Left renal pelvis (tissue), 4 donors: ENCODE measurements around the gene ABCG5. TPM values are rescaled to one million over a fixed set of nuclear protein-coding genes. Genes with fewer than 3 reads are reported as not detected.

Experiments used
- DNase-seq, 4 donors: peaks; one replicate each; pipeline ENCODE4 v3.0.0-alpha.2; 2013; ENCODE audit warnings: low read depth in 4 of 4, low spot score in 3 of 4
- polyA plus RNA-seq, 4 donors: library from polyadenylated mRNA; unstranded; fragments of 120-200 nt; gene quantifications; one replicate each; pipeline ENCODE4 v1.2.1, GENCODE V29; 2013; ENCODE audit not compliant: insufficient read length in 4 of 4

ABCG5 gene
- polyA plus RNA-seq, 4 donors, result 0.11 to 0.76 (median 0.63) TPM

DNA sequence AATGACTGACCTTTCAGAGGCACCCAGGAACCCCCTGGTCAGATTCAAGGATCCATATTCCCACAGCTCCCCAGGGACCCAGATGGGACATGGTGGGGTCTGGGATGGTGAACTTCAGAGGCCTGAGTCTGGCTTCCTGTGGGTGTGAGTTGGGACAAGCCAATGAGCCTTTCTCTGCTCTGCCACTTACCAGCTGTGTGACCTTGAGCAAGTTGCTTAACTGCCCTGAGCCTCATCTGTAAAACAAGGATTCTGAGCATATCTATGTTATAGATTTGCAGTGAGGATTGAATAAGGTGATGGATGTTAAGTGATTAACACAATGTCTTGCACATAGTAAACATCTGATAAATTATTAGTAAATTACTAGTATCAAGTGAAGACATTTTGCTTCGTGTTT, 6.5 kb upstream of the ABCG5 start:
- no peak for DNase-seq

DNA sequence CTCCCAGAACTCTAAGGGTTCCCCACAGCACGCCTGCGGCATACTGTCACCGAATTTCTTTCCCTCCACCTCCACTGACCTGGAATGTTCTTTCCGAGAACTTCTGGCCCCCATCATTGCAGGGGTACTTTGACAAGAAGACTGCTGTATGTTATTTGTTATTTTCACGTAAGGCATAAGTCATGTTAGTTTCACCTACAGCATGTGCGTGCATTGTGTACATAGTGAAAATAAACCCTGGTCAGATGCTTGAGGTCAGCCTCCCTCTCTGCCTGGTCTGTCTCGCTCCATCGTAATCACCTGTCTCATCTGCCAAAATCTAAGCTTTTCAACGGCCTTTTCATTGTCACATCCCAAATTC, 4.2 kb upstream of the ABCG5 start:
- no peak for DNase-seq

DNA sequence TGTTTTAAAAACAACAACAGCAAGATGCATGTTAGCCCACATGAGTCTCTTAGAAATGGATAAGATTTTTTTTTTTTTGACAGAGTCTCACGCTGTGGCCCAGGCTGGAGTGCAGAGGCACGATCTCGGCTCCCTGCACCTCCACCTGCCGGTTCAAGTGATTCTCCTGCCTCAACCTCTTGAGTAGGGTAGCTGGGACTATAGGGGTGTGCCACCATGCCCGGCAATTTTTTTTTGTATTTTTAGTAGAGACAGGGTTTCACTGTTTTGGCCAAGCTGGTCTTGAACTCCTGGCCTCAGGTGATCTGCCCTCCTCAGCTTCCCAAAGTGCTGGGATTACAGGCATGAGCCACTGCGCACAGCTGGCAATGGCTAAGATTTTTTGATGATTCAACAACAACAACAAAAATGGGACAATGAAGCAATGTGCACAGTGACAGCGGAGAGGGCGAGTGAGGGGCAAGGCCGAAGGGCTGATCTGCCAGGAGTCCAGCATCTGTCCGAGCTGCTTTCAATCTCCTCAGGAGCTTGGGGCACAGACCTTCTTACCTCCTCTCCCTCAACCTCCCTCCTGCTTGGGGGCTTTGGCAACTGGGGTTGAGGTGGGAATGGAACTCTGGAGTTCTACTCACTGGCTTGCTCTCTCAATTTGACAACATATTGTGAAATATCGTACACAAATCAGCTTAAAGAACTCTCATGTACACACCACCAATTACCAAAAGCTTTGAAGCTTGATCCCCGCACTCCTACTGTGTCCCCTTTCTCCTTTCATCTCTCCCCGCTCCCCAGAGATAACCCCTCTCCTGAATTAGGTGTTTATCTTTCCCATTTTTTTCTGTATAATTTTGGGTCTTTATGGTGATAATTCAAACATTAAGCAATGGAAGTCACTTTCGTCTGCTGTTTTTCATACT, 3.6 kb upstream of the ABCG5 start:
- DNase-seq, result no peak

DNA sequence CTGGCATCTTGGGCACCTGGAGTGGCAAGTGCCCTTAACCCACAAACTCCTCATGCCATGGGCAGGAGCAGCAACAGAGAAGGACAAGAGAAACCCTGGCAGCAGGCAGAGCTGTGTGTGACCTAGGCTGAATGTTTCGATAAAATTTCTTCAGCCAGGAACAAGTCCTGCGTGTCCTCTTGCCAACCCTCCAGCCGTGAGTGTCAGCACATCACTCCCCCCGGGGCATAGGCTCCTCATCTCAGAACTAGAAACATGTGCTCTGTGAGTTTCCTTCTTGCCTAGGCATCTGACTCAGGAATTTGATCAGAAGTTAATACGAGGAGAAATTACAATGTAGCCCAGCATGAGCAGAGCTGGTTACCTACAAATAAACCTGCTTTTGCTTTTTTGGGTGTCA, 2.3 kb upstream of the ABCG5 start:
- DNase-seq, result no peak

DNA sequence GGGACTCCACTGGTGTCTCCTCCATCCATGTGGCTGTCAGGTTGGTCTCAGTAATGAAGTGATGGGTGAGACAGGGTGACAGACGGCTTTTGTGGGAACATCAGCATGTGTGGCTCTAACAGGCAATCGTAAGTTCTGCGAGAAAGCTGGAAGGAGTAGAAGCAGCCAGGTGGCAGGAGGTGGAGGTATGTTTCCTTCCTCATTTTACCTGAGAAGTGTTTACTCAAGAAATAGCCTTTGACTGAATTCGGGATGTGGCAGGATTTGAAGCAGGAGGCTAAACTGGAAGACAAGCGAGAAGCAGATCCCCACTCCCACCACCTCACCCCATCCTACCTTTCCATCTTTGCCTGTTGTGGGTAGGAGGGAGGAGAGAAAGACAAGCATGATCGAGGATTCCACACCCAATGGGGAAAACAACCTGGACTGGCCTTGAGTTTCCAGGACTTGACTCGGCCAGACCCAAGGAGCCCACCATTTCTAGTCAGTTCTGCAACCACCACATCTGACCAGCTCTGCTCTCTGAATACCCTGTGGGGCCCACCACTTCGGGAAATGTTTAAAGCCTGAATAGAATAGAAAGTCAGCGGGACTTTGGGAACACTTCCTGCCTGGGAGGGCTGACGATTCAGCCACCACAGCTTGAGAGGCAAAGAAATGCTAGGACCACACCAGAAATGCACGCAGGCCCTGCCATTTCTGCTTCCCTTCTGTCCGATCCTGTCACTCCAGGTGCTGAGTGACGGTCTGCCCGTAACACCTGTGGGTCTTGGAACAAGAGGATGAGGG, 1.3 kb upstream of the ABCG5 start:
- DNase-seq, result no peak

DNA sequence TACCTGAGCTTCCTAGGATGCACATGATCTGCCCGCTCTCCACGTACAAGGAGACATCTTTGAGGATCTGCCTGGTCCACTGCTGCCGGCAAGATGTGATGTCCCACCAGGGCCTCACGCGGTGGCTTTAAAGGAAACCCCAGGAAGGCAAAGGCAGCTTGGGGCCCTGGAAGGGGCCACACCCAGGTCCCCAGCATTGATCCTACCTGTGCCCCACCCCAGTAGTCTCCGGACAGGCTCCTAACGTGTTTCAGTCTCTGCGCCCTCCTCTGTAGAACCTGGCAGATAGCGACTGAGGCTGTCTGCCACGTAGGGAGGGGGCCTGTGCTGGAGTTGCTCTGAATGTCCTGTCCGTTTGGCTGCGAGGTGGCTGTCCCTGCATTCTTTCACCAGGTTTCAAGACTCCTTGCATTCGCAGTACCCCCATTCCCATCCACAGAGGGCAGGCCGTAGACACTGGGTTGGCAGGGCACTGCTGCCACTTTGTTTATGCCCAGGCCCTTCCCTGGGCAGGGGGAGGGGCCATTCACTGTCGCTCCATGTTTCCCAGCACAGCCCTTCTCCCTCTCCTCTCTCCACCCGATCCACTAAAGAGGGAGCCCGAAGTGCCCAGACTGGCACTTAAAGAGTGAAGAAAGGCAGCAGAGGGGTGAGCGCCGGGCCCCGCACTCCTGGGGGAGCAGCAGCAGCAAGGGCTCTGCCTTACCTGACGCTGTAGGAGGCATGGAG, 644 bp downstream of the ABCG5 start:
- DNase-seq, result no peak

DNA sequence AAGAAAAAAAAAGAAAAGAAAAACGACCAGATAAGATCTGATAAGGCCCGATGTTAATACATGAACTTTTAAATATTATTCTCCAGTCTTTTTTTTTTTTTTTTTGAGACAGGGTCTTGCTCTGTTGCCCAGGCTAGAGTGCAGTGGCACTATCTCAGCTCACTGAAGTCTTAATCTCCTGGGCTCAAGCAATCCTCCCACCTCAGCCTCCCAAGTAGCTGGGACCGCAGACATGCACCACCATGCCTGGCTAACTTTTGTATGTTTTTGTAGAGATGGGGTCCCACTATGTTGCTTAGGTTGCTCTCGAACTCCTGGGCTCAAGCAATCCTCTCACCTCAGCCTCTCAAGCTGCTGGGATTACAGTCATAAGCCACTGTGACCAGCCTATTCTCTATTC, 1.6 kb downstream of the ABCG5 start:
- no peak for DNase-seq

DNA sequence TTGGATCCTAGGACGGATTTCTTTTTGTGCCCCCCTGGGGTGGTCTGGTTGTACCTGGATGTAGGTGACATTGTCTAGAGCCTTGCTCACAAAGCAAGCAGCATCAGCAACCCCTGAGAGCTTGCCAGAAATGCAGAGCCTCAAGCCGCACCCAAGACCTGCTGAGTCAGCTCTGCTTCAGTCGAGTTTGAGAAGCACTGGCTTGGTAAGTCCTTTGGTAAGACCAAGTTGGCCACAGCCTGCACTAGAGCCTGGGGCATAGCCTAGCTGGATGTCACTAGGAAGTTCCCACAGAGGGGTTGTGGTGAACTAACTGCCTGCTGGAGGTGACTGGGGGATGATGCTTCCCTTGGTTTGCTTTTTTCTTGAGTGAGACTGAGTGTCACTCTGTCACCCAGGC, 6.2 kb downstream of the ABCG5 start:
- DNase-seq, result no peak

DNA sequence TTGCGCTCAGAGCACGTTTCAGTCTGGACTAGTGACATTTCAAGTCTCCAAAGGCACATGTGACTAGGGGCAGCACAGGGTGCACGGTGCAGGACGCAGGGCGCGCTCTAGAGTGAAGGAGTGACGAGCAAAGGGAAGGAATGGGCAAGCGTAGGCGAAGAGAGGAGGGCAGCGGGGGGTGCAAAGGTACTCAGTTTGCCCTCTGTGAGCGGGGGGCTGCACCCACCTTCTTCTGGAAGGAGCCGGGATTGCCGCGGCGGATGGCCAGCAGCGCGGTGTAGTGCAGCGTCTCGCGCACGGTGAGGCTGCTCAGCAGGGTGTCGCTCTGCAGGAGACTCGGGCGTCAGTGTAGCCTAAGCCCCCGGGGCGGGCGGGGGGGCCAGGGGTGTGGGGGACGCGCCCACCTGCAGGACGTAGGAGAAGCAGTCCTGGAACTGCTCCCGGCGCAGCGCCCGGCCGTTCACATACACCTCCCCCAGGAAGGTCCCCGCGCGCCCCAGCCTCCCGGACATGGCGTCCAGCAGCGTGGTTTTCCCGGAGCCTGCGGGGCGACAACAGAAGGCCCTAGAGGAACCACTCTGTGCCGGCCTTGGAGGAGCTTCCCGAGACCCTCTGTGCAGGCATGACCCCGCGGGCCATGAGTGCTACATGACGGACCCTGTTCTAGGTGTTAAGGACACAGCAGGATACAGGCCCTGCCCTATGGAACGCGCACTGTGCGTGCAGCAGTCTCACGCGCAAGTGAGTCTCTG, 6.9 kb downstream of the ABCG5 start:
- no peak for DNase-seq

DNA sequence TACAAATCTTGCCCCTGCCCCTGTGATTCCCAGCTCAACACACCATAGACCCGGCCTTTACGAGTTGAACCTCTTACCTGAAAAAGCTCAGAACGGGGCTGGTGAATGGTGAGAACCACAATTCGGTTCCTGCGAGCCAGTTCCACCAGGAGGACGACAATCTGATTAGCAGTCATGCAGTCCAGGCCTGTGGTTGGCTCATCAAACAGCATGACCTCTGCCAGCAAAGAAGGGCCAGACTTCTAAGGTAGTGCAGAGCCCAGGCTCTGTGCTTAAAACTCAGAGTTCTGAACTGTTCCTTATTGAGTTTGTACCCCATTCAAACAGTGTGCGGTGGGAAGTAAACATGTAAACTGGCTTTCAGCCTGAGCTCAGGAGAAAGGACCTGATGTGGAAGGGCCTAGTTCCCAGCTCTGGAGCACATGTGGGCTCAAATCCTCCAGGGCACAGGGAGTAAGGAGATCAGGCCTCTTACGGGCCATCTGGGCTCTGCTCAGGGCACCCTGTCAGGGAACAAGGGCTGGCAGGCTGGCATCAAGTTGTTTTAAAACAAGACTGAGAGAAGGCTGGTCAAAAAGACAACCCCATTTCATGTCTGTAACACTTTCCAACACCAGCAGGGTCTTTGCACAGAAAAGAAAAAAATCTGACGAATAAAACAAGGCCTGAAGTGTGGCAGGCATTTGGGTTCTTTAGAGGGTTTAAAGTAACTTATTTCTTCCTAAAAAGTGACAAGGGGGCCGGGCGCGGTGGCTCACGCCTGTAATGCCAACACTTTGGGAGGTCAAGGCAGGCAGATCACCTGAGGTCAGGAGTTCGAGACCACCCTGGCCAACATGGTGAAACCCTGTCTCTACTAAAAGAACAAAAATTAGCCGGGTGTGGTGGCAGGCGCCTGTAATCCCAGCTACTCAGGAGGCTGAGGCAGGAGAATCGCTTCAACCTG, 12.1 kb downstream of the ABCG5 start:
- DNase-seq, result no peak

DNA sequence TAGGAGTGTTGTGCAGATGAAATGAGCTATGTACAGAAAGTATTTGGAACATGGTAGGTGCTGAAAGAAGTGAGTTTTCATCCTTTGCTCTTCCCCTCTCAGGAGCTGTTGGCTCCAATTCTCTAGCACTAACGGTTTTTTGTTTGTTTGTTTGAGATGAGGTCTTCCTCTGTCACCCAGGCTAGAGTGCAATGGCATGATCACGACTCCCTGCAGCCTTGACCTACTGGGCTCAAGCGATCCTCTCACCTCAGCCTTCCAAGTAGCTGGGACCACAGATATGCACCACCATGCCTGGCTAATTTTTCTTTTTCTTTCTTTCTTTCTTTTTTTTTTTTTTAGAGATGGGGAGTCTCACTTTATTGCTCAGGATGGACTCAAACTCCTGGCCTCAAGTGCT, 12.8 kb downstream of the ABCG5 start:
- no peak for DNase-seq

DNA sequence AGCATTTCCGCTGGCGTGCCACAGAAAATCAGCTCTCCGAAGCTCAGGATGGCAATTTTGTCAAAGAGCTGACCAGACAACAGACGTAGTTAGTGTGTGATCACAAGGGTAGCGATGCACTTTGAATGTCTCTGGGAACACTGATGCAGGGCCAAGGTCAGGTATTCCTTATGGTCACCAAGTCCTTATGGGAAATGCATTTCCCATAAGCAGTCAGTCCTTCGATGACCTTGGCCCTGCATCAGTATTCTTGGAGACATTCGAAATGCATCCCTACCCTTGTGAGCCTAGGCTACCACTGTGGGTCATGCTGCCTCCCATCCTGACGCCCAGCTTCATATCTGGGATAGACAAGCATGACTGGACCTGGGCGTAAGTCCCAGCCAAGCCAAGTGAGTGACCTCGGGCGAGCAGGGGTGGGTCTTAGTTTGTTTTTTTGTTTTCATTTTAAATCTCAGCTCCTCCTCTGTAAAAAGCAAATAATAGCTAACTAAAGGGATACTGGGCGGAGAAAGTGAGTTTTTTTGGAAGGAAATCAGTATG, 13.6 kb downstream of the ABCG5 start:
- DNase-seq, result no peak

DNA sequence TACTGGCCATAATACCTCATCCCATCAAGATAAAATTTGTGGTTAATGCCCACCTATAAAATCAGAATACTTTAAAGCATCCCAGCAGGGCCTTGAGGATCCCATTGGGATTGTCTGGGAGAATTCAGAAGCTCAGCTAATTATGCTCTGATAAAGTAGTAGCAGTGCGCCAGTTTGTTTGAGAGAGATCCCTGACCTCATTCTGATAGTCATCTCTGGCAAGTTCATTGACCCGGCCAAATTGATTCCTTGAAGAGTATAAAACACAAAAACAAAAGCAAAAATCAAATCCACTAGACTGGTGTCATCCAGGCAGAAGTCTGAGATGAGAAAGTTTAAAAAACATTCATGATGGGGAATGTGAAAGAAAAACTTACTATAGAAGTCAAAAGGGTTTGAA, 14.1 kb downstream of the ABCG5 start:
- DNase-seq, result no peak

DNA sequence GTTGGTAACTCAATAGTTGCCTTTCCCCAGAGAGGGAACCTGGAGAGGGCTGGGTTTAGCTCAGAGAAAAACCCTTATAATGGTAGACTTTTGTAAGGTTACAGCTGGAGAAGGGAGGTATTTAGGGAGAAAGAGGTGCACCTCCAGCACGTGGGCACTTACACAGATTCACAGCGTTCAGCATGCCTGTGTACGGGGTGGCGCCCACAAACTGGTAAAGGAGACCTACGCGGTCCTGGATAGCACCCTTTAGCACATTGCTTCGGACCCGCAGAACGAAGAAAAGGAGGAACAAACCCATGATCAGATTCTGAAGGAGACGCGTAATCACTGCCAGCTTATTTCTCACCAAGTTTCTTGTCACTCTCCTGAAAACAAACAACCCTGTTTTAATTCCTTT, 14.9 kb downstream of the ABCG5 start:
- no peak for DNase-seq

DNA sequence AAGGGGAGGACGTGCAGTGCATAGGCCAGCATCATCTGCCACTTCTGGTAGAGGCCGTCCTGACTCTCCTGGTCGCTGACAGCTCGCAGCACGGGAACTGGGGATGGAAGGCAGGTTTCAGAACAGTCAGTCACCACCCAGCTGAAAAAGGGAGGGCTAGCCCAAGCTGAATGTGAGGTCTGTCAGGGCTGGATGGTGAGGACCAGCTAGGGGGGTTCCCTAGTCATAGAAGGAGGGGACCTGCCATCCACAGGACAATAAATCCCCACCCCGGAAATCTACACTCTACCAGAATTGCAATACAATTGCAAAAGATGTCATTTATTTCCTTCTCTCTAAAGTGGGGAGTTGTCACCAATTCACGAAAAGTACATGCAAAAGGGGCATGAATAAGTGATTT, 15.8 kb downstream of the ABCG5 start:
- no peak for DNase-seq

DNA sequence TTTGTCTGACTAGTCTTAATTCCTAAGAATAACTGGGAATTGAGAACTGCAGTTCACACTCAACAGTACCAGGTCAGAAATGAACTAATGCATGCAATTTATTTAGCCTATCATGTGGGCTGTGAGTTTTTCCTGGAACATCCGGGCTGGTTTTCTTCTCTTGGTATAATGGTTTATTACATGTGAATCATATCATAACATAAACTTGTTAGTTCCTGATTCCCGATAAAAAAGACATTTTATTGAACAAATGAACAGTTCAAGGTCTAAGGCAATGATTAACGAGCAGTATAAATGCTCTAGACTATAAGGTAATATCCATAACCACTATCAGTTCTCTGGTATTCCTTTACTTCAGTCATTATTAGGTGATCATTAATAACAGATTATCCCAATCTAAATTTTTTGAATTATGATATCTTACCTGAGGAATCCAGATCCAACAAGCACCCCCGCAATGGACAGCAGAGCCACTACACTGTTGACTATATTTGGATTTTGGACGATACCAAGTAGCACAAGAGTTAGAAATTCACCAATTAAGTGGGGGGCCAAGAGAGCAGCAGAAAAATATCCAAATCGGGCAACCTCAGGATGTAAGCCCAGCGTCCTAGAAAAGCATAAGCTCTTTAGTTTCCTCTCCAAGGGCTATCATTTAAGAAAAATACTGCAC, 19.0 kb downstream of the ABCG5 start:
- no peak for DNase-seq

DNA sequence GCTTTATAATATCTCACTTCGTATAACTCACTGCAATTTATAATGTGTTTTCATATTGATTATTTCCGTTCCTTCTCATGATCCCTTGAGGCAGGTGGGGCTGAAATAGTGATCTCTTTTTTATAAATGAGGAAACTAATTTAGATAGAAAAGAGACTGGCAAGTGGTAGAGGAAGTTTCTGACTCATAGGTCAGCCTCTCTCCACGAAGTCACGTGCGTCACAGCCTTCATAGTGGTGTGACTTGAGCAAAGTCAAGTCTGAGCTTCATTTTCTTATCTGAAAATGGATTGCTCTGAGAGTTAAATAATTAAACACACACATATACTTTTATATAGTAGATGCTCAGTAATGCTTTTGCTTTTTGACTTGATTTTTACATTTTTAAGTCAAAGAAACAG, 19.9 kb downstream of the ABCG5 start:
- no peak for DNase-seq

DNA sequence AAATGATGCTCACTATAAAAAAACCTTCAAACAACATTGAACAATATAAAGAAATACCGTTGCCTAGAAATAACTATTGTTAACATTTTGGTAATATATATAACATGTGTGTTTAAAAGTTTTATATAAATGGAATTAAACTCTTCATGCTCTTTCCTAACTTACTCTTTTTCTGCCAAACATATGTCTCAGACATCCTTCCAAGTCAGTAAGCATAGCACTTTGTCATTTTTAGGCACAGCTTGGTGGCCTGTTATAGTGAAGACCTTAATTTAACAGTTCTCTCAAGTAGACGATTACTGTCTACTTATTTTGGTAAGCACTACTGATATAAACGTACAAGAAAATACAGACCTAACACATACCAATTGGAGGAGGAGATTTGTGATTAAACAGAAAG, 23.9 kb downstream of the ABCG5 start:
- no peak for DNase-seq

DNA sequence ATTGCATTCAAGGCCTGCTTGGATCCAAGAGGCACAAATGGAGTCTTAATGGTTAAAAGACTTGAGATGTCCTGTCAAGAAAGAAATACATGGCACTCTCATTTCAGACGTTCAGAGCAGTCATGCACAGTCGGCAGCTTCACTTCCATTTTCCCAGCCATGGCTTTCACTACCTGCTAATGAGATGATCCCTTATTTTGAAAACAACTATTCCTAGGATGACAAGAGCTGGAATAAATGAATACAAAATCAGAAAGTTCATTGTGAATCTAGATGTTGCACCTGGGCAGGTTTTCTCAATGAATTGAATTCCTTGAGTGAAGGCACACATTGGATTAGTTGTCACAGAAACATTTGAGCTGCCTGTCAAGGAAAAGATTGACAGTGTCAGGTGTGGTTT, 25.7 kb downstream of the ABCG5 start:
- no peak for DNase-seq
